GM21528 (cell line): ENCODE measurements around the gene CDH4.

Experiments
- ATAC-seq: cut with Tn5 transposase; IDR thresholded peaks from one replicate; pipeline ENCODE4 v1.9.1; 2021; ENCODE audit warnings: mild to moderate bottlenecking, moderate library complexity; ENCODE audit not compliant: unreplicated experiment, low FRiP score

CDH4 gene

GRCh38 chr20:61919239-61919638 lies 667.2 kb downstream of the CDH4 start:
- no peak for ATAC-seq

GRCh38 chr20:61919675-61920365 lies 667.8 kb downstream of the CDH4 start:
- ATAC-seq, result no peak

GRCh38 chr20:61922411-61922810 lies 670.4 kb downstream of the CDH4 start:
- ATAC-seq, result no peak

GRCh38 chr20:61922936-61923335 lies 670.9 kb downstream of the CDH4 start:
- ATAC-seq, result no peak

GRCh38 chr20:61923371-61924166 lies 671.5 kb downstream of the CDH4 start:
- ATAC-seq, result no peak

- ATAC-seq, result no peak
Observed at GRCh38 chr20:61924211-61924857, 672.3 kb downstream of the CDH4 start.

- no peak for ATAC-seq
Observed at GRCh38 chr20:61924858-61925554, 672.9 kb downstream of the CDH4 start.

GRCh38 chr20:61925555-61926252 lies 673.6 kb downstream of the CDH4 start:
- no peak for ATAC-seq

- ATAC-seq, result no peak
Observed at GRCh38 chr20:61926253-61926613, 674.2 kb downstream of the CDH4 start.

- no peak for ATAC-seq
Observed at GRCh38 chr20:61926796-61927192, 674.7 kb downstream of the CDH4 start.

GRCh38 chr20:61927193-61927825 lies 675.2 kb downstream of the CDH4 start:
- no peak for ATAC-seq

GRCh38 chr20:61927826-61928541 lies 675.9 kb downstream of the CDH4 start:
- no peak for ATAC-seq

GRCh38 chr20:61929561-61929960 lies 677.5 kb downstream of the CDH4 start:
- no peak for ATAC-seq

GRCh38 chr20:61929971-61930666 lies 678.1 kb downstream of the CDH4 start:
- no peak for ATAC-seq

- no peak for ATAC-seq
Observed at GRCh38 chr20:61930776-61931475, 678.9 kb downstream of the CDH4 start.

GRCh38 chr20:61931476-61932198 lies 679.6 kb downstream of the CDH4 start:
- no peak for ATAC-seq

- ATAC-seq, result no peak
Observed at GRCh38 chr20:61932199-61932592, 680.1 kb downstream of the CDH4 start.
